GM19025 (cell line): ENCODE measurements around the gene CPLANE2.
"Not testable (repeated sequence)": the region's sequence is repeated elsewhere in the genome, so short reads cannot be mapped to it uniquely, and the experiment has no call there.

Experiments used
- ATAC-seq: cut with Tn5 transposase; IDR thresholded peaks from one replicate; pipeline ENCODE4 v1.9.1; 2021; ENCODE audit warnings: mild to moderate bottlenecking, low read depth, moderate library complexity; ENCODE audit not compliant: unreplicated experiment

The CPLANE2 gene, protein sequence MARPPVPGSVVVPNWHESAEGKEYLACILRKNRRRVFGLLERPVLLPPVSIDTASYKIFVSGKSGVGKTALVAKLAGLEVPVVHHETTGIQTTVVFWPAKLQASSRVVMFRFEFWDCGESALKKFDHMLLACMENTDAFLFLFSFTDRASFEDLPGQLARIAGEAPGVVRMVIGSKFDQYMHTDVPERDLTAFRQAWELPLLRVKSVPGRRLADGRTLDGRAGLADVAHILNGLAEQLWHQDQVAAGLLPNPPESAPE

DNA sequence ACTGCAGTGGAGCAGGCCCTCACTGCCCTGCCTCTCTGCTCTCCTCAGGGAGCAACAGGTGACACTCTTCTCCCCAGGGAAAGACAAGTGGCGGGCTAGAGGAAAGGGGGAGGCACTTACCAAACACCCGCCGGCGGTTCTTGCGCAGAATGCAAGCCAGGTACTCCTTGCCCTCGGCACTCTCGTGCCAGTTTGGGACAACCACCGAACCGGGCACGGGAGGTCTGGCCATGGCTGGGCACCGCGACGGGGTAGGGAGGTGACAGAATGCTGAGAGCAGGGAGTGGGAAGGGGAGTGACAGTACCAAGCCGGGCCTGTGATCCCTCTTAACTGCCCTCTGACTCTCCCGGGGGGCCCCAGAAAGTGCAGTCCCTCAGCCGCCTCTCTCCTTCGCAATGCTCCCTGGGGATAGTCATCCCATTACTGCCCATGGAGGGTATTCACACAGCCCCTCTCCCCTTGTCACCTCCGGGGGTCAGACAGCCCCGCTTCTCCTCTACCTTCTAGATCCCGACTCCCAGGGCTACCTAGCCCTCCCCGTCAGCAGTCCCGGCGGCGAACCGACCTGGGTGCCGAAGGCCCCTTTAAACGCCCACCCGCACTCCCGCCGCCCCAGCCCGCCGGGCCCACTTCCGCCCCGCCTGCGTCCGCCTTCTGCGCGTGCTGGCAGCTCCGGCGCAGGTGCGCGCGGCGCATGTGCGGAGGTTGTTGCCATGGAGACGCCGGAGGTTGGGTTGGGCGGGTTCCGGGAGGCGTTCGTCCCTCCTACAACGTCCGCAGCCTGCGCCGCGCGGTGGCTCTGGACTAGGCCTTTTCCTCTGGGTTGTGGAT lies at the start of gene CPLANE2:
Gene CPLANE2, minus strand, starts transcription at position 673 of the 832 bp plus-strand sequence. Its CDS starts 441 bp downstream, at position 232.
- peak; percentile 74 for ATAC-seq

DNA sequence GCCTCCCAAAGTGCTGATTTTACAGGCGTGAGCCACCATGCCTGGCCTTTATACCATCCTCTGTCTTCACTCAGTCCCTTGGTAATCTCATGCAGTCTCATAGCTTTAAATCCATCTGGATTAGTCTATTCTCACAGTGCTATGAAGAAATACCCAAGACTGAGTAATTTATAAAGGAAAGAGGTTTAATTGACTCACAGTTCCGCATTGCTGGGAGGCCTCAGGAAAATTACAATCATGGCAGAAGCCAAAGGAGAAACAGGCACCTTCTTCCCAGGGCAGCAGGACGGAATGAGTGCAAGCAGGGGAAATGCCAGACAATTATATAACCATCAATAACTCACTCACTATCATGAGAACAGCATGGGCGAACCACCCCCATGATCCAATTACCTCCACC lies 49.1 kb upstream of the CPLANE2 start:
- ATAC-seq, result no peak

DNA sequence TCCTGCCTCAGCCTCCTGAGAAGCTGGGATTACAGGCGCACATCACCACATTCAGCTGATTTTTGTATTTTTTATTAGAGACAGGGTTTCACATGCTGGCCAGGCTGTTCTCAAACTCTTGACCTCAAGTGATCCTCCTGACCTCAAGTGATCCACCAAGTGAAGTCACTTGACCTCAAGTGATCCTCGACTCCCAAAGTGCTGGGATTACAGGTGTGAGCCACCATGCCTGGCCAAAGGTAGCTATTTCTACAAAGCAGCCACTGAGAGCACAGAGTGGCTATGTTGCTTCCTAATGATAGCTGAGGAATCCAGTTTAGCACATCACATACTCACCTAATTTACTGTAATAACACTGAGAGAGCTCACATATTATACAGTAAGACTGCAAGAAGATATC lies 44.8 kb upstream of the CPLANE2 start:
- no peak for ATAC-seq

DNA sequence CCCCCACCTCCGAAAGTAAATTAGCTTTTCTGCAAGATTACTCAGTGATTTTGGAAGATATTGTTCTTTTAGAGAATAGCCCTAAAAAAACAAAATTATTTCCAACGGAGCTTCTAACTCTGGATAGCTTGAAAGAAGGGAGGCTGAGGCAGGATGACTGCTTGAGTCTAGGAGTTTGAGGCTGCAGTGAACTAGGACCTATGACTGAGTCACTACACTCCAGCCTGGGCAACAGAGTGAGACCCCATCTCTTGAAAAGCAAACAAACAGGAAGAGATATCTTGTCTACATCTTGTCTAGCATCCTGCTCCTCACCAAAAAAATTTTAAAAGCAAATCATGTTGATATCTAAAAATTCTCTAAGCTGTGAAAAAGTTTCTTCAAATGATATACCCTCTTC lies 42.2 kb upstream of the CPLANE2 start:
- no peak for ATAC-seq

DNA sequence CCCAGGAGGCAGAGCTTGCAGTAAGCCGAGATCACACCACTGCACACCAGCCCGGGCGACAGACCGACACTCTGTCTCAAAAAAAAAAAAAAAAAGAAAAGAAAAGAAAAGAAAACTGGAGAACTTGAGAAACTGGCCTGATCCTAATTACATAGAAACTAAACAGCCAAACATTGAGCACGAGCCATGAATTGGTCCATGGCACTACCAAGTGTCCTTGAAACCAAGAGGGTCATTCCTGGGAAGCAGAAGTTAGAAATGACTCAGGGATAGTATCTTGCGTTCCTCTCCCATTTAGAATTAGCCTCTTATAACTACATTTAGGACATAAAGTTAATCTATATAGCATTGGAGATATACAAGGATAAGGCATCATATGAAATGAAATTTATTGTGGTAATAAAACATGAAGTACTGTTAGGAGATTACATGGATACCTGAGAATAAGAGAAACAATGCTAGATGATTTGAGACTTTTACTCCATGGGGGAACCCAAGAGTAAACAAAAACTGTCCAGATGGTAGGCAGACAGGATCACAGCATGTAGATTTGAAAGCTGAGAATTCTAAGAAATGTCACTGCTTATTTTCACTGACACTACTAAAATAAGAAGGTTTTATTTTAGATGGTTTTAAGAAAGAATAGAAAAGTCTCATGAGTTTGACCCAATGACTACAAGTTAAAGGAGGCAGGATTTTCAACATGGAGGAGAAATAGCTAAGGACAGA lies 39.5 kb upstream of the CPLANE2 start:
- ATAC-seq, result no peak

DNA sequence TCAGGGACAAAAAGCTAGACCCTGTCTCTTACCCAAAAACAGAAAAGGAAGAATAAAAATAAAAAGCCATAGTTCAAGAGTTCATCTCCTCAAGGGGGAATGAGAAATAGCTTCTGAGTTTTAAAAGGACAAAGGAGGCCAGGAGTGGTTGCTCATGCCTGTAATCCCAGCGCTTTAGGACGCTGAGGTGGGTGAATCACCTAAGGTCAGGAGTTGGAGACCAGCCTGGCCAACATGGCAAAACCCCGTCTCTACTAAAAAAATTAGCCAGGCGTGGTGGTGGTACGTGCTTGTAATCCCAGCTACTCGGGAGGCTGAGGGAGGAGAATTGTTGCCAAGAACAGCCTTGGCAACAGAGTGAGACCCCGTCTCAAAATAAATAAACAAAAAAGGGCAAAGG lies 38.6 kb upstream of the CPLANE2 start:
- ATAC-seq, result no peak

DNA sequence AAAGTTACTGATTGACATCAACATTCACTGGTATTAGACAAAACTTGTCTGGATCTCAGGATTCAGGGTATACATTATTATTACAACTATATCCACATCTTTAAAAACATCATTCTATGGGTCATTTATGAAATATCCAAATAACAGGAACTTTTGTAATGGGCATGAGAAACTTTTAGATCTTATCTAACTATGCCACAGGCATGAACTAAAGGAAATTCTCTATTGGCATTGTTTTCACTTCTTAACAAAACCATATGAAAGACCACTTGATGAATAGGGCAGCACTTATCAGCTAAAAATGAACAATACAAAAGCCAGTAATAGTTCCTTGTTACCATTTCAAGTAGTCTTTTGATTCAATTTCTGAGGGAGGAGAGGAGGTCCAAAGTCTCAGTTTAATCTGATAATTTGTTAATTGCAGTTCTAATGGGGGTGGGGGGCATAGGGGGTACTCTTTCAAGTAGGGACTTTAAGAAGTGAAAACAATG lies 30.8 kb upstream of the CPLANE2 start:
- ATAC-seq, result no peak

DNA sequence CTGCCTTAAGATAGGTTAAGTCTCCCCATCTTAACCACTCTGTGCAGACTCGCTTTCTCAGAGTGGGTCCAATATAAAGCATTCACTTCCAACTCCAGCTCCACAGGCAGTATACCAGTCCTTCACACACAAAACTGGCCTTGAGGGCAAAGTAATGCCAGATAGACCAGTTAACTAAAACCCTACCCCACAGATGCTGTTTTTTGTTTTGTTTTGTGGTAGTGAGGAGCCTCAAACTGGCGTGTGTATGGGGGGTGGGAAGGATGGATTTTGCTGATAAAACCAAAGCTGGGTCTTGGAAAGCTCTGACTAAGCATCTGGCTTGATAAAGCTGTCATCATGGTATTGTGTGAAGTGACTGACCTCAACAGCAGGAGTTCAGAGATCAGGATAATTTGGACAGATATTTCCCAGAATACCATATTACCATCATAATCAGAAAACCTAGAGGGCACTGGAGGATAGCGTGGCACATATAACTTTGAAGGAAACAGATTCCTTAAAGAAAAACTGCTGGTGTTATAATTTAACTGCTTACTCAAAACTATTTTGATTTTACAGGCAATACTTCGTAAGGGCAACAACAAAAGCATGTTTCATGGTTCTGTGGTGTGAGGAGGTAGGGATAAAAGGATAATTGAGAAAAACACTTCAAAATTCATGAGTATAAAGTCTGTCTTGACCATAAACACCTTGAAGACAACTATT lies 29.6 kb upstream of the CPLANE2 start:
- no peak for ATAC-seq

DNA sequence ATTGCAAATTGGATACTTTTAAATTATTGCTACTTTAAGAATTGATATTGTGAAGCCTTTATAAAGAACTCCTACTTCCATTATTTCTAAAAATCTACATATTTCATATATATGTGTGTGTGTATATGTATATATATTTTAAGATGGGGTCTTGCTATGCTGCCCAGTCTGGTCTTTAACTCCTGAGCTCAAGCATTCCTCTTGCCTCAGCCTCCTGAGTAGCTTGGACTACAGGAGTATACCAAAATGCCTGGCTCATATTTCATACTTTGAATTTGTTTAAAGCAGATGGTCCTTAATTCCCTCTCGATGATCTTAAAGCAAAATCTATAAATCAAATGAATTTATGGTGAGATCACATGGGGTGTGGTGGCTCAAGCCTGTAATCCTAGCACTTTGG lies 25.1 kb upstream of the CPLANE2 start:
- ATAC-seq, result no peak

DNA sequence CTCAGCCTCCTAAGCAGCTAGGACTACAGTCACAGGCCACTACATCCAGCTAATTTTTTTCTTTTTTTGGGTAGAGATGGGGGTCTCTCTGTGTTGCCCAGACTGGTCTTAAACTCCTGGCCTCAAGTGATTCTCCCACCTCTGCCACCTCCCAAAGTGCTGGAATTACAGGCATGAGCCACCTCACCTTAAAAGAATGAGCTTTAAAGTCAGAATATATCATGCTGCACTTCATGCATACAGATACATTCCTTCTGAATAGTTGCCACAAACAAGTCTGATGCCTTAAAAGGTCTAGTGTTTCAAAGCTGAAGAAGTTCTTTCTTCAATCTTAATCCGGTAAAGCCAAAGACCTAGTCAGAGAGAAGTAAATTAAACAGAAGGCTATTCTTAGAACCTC lies 23.8 kb upstream of the CPLANE2 start:
- no peak for ATAC-seq

DNA sequence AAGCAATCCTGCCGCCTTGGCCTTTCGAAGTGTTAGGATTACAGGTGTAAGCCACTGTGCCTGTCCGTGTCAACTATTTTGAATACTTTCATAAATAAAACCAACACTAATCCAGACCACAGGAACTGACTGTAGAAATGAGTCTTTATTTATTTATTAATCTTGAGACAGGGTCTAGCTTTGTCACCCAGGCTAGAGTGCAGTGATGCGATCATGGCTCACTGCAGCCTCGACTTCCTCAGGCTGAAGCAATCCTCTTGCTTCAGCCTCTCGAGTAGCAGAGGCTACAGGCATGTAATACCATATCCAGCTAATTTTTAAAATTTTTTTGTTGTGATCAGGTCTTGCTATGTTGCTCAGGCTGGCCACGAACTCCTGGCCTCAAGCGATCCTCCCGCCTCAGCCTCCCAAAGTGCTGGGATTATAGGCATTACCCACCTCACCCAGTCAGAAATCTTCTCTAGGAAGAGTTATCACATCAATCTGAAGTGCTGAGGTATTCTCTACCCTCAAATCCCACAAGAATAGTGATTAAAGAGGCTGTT lies 21.7 kb upstream of the CPLANE2 start:
- no peak for ATAC-seq

DNA sequence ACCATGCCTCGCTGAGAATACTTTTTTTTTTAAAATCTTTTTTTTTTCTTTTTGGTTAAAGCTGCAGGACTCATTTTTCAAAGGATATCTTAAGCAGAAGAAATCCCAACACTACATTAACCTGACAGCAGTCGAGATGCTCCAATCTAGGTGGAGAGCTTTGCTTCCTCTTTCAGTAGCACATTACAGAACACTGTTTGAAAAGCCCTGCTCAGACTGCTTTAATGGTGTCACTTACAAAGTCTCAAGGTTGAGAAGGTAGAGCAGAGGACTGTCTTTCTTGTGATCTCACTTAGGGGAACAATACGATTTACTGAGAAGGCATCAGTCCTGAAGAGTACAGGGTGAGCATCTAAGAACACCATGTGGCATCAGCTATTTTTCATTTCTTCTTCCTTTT lies 21.0 kb upstream of the CPLANE2 start:
- no peak for ATAC-seq

DNA sequence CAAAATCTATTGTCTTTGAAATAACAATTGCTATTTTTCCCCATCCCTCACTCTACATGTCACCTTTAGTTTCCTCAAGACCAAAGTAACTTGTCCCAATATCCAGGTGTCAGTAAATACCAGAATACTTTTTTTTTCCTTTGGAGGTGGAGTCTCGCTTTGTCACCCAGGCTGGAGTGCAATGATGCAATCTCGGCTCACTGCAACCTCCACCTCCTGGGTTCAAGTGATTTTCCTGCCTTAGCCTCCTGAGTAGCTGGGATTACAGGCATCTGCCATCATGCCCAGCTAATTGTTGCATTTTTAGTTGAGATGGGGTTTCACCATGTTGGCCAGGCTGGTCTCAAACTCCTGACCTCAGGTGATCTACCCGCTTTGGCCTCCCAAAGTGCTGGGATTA lies 20.6 kb upstream of the CPLANE2 start:
- not testable (repeated sequence) for ATAC-seq

DNA sequence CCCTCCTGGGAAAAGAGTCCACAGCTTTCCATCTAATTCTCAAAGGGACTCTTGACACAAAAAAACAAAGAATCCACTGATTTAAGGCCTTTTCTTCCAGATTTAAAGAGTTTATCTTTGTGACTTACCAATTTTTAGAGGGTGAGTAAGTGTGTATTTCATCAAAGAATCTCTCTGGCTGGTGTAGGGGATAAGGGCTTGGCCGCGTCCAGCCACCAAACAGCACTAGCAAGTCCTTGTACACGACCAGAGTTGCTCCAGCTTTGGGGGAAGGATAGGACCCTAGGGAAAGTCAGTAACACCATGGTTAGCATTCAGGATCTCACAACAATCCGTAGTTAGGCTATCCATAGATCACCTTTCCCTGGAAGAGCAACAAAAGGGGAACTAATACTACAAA lies 19.5 kb upstream of the CPLANE2 start:
- ATAC-seq, result no peak

DNA sequence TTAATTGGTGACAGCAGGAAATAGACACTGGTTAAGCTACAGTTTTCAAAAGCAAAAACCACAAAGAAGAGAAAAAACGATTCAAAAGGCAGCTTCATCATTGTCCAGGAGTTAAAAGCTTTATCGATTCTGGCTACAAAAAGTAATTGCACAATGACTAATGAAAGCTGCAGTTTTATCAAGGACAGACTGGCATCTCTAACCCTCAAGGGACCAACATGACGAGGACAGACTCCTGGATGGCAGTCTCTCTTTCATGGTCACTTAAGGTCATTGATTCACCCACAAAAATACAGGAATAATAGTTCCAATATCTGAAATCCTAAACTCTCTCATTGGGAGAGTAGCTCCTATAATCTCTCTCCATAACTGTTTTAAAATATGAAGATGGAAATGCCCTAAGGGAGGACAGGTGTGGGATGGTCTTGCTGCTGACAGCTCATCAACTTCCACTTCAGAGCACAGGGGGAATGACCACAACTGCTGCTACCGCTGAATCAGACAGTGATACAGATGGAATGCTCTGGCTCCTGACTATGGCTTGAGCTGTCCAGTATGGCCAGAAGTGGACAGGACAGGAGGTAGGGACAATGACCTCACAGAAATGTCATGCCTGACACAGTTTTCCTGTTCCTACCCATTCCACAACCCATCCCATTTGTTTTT lies 17.4 kb upstream of the CPLANE2 start:
- ATAC-seq, result no peak

DNA sequence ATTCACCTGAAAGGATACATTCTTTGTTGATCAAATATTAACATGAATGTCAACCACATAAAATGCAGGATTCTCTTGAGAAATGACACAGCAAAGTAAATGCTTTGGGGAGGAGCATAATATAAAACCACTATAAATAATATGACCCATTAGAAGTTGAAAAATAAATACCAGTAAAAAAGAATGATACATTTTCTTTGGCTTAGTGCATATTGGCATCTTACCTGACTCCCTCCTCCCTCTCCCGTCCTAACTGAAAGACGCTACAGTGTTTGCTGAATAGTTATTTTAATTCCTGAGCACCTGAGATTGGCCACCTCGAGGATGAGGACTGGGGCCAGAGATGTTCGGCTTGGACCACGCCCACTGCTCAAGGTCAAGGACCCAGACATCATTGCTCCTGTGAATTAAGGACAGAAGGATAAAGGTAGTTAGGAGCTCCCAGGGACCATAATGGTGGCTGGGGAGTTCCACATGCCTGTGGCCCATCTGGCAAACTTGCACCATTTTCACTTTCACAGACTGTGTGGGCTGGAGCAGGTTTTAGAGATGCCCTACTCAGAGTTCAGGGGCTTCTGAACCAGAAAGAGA lies 16.4 kb upstream of the CPLANE2 start:
- no peak for ATAC-seq

DNA sequence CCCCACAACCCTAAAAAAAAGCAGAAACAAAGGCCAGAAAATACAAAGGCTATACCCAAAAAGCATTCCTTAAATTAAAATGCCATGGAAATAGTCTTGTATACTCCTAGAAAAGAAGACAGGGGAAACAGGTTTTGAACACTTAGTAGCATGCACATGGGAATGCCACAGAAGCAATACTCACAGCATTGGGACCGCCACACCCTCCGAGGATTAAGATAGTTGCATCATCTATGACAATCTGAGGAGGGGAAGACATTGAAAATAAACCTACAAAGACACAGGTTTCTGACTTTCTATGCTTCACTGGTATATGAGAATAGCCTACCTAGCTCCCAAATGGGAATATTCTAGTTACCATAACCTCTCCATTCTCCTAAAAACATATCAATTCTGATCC lies 15.9 kb upstream of the CPLANE2 start:
- ATAC-seq, result no peak

DNA sequence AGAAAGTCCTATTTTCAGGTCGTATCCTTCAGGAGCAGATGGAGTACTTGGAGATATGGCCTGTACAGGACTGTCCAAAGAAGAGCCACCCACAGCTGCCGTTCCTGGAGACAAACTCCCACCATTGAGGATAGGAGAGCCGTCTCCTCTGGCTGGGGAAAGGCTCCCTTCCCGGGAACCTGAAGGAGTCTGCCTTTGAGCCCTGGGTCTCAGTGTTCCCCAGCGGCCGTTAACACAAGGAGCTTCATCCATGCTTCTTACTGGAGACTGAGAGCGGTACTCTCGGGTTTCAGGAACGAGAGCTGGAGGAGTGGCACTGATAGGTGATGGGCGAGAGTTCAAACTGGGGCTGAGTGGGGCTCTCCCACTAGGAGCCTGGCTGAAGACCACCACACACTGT lies 14.4 kb upstream of the CPLANE2 start:
- no peak for ATAC-seq

DNA sequence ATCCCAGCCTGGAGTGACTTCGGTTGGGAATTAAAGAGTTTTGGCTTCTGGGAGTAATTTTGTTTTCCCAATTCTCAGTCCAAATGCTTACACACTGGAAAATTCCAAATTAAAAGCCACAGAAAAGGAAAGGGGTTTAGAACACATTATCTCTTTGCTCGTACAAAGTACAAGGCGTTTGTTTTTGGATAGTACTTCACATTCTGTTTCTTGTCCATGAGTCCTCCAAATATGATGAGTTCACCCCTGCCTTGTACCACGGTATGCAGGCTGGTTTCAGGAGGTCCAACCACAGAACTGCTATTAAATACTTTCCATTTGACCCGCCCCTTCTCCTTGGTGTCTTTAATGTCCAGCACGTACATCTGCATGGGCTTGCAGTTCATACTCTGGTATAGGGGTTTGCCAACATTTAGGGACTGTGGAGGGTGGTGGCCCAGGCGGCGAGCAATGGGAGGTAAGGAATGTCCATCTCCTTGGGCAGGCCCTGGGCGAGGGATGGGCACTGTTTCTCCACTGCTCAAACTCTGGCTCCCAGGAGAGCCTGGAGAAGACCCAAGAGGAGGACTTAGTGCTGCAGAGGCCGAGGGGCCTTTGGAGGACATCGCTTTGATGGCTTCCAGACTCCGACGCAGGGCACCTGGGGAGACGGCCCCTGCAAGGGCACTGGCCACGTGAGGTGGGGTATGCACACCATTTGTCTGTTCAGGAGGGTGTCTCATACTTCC lies 13.7 kb upstream of the CPLANE2 start:
- no peak for ATAC-seq
